GM19043 (cell line): ENCODE data around the gene ARMC7.
A peak's percentile ranks its signal among the peaks of the same experiment; 100 is the strongest.

ENCODE experiments used
- ATAC-seq: cut with Tn5 transposase; IDR thresholded peaks from one replicate; pipeline ENCODE4 v1.9.1; 2021; ENCODE audit warnings: low read depth; ENCODE audit not compliant: unreplicated experiment

ARMC7 gene

GRCh38 chr17:75077496-75078283, 32.1 kb upstream of the ARMC7 start:
- ATAC-seq, result peak; percentile 31

- ATAC-seq, result peak; percentile 54
These were observed 31.3 kb upstream of the ARMC7 start for GRCh38 chr17:75078284-75079022.

- no peak for ATAC-seq
These were observed 30.8 kb upstream of the ARMC7 start for GRCh38 chr17:75079023-75079373.

- ATAC-seq, result no peak
These were observed 27.9 kb upstream of the ARMC7 start for GRCh38 chr17:75081611-75082540.

GRCh38 chr17:75082683-75083082, 27.1 kb upstream of the ARMC7 start:
- no peak for ATAC-seq

GRCh38 chr17:75084039-75084660, 25.6 kb upstream of the ARMC7 start:
- ATAC-seq, result no peak

- no peak for ATAC-seq
These were observed 23.1 kb upstream of the ARMC7 start for GRCh38 chr17:75086496-75087181.

- ATAC-seq, result peak; percentile 25
These were observed 22.6 kb upstream of the ARMC7 start for GRCh38 chr17:75087182-75087557.

GRCh38 chr17:75087558-75088453, 22.0 kb upstream of the ARMC7 start, which contains the start of gene SLC16A5:
SLC16A5 (plus strand) TSS chr17:75087954; CDS start chr17:75093637, 5,683 bp downstream.
- peak; percentile 70 for ATAC-seq

- ATAC-seq, result no peak
These were observed 21.0 kb upstream of the ARMC7 start for GRCh38 chr17:75088465-75089417.

GRCh38 chr17:75090871-75091854, 18.6 kb upstream of the ARMC7 start:
- no peak for ATAC-seq

GRCh38 chr17:75091855-75092327, 17.9 kb upstream of the ARMC7 start:
- no peak for ATAC-seq

- no peak for ATAC-seq
These were observed 16.1 kb upstream of the ARMC7 start for GRCh38 chr17:75093548-75094158.

GRCh38 chr17:75094871-75095399, 14.8 kb upstream of the ARMC7 start:
- ATAC-seq, result no peak

GRCh38 chr17:75096082-75096625, 13.6 kb upstream of the ARMC7 start:
- no peak for ATAC-seq
